Pericardium fibroblast (primary cell): ENCODE results near the gene EXOC2. TPM values are rescaled to one million over a fixed set of nuclear protein-coding genes. Genes with fewer than 3 reads are reported as not detected.

Source experiments
- total RNA-seq: library from RNA; depleted of rRNA; stranded (reverse); fragments of >200 nt; gene quantifications from 2 replicates; pipeline ENCODE4 v1.2.3, GENCODE V29; 2015

Gene EXOC2
- 18.3 and 18.4 TPM in 2 replicates for total RNA-seq

GRCh38 chr6:692858-693722 is at the start of gene EXOC2:
Gene EXOC2, minus strand, starts transcription at chr6:693139. Its CDS starts 55,321 bp downstream, at chr6:637818.

GRCh38 chr6:656460-657252 is 36.3 kb downstream of the EXOC2 start, which contains the start of gene HUS1B:
Gene HUS1B, minus strand, starts transcription at chr6:657100. Its CDS starts 156 bp downstream, at chr6:656944.

Other genes starting within 250 kb of the EXOC2 start
- gene HUS1B, start 36.0 kb downstream of the EXOC2 start, total RNA-seq, result 0.09 TPM in 1 of 2 replicates, not detected in the other